GM10248 (cell line): ENCODE measurements around the gene QKI.

Experiments
- CTCF ChIA-PET: fragments of 300-600 bp; sonication (Branson Sonifier 250); formaldehyde crosslinking; extraction: SDS; loops from one replicate; lab custom pipeline; 2021; ENCODE audit warnings: antibody characterized with exemption; lab: Yijun Ruan, JAX
- POLR2A ChIA-PET: fragments of 350-650 bp; sonication (Branson Sonifier 250); formaldehyde crosslinking; extraction: SDS; loops from one replicate; lab custom pipeline; 2020; ENCODE audit warnings: antibody characterized with exemption; lab: Yijun Ruan, JAX
- DNase-seq: peaks from one replicate; pipeline ENCODE4 v3.0.0; 2012; ENCODE audit errors: extremely low spot score
- TF ChIP-seq, protein P1 (sequence below): IDR thresholded peaks from 2 replicates; pipeline ENCODE4 v1.5.1; 2012; ENCODE audit warnings: mild to moderate bottlenecking, low read depth; ENCODE audit errors: extremely low read depth, missing control alignments, control extremely low read depth

The QKI gene

GRCh38 chr6:163600331-163600730, 185.8 kb downstream of the QKI start:
- CTCF ChIA-PET: interaction anchor here (1.2 to 1.8 kb wide), 4 partner anchors 11 to 34 kb away, joined by 3 to 6 read pairs (median 3); no protein-coding TSS in a partner anchor
- POLR2A ChIA-PET: no interaction called here
- TF ChIP-seq, protein P1, sequence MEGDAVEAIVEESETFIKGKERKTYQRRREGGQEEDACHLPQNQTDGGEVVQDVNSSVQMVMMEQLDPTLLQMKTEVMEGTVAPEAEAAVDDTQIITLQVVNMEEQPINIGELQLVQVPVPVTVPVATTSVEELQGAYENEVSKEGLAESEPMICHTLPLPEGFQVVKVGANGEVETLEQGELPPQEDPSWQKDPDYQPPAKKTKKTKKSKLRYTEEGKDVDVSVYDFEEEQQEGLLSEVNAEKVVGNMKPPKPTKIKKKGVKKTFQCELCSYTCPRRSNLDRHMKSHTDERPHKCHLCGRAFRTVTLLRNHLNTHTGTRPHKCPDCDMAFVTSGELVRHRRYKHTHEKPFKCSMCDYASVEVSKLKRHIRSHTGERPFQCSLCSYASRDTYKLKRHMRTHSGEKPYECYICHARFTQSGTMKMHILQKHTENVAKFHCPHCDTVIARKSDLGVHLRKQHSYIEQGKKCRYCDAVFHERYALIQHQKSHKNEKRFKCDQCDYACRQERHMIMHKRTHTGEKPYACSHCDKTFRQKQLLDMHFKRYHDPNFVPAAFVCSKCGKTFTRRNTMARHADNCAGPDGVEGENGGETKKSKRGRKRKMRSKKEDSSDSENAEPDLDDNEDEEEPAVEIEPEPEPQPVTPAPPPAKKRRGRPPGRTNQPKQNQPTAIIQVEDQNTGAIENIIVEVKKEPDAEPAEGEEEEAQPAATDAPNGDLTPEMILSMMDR: no peak
- no peak for DNase-seq

DNA sequence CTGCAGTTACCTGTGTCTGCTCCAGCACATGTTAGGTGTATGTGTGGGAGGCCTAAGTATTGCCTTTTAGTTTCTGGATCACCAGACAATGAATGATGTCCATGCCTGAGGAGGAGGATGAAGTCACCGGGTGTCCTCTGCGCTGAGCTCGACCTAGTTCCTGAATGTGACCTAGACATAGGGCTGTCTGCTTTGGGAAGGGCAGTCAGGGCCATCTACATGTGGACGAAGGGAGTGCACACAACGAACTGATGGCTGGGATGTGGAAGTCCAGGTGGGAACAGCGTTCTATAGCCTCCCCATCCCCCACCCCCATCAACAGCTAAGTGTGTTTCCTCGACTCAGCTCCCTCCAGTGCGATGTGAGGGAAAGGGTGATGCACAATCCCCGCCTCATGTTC, 186.3 kb downstream of the QKI start:
- TF ChIP-seq, protein P1: no peak
- POLR2A ChIA-PET: no interaction called here
- CTCF ChIA-PET: interaction anchor here (1.4 to 1.6 kb wide), 2 partner anchors 16 to 33 kb away, joined by 3 read pairs; no protein-coding TSS in a partner anchor
- no peak for DNase-seq

DNA sequence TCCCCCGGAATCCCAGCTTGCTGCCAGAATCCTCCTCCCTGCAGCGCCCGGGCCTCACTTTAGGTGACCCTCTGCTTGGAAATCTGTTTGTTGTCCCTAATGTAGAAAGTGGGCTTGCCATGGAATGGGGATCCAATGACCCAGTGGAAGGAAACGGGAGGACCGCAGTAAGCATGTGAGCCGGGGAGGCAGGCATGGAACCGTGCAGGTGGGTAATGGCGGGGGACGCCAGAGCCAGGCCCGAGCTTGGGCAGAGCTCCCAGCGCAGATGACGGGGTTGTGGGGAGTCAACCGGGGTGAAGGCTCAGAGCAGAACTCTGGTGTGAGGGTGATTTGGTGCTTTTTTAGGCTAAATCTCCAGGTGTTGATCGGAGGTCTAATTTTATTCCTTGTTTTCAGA, 188.3 kb downstream of the QKI start:
- DNase-seq: no peak
- TF ChIP-seq, protein P1: no peak
- ChIA-PET POLR2A (no interaction called here), CTCF (interaction anchor here (1.4 to 1.5 kb wide), 2 partner anchors 10 to 13 kb away, joined by 3 to 4 read pairs; no protein-coding TSS in a partner anchor)

DNA sequence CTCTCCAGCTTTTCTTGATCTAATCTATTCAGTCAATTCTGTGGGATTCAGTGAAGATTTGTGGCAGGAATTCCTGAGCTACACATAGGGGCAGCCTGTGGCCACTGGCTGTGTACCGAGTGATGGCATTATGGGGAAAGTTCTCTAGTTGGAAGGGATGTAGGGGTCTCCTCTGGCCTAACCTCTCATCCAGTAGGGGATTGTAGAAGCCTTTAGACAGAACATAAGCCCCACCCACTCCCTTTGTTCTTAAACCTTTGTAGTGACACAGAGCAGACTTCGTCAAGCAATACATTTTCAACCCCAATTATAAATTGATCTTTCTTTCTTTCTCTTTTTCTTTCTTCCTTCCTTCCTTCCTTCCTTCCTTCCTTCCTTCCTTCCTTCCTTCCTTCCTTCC, 188.9 kb downstream of the QKI start:
- TF ChIP-seq, protein P1: no peak
- CTCF ChIA-PET: interaction anchor here (1.4 to 1.5 kb wide), 2 partner anchors 9 to 13 kb away, joined by 3 to 4 read pairs; no protein-coding TSS in a partner anchor
- POLR2A ChIA-PET: no interaction called here
- DNase-seq: no peak

- CTCF ChIA-PET: no interaction called here
- POLR2A ChIA-PET: no interaction called here
- TF ChIP-seq, protein P1: no peak
- no peak for DNase-seq
These were observed 191.0 kb downstream of the QKI start for GRCh38 chr6:163605385-163606097.

DNA sequence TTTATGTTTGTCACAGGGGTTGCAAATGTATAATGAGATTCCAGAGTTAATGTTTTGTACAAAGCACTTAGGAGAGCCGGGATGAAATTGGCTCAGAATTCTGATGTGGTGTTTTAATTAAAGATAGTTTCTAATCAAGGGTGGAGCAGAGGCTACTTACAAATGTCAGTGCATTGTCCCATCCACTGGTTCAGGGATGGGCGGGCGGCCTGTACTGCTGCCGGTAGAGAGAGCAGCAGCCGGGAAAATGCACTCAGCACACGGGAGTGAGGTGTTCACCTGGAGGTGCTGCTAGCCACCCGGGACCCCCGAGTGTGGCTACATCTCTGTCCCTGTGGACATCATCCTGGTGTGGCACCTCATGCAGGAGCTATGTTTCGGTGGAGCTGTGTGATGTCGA, 193.3 kb downstream of the QKI start:
- TF ChIP-seq, protein P1: no peak
- no peak for DNase-seq
- ChIA-PET POLR2A (no interaction called here), CTCF (no interaction called here)
